ENCODE data around the gene ATP2B2. TPM values are rescaled to one million over a fixed set of nuclear protein-coding genes. Genes with fewer than 3 reads are reported as not detected.

Gene ATP2B2
- total and polyA plus RNA-seq, 8 donors: 0.11 to 0.75 (median 0.21) TPM

GRCh38 chr3:10534066-10534465, 28.7 kb upstream of the ATP2B2 start:
- H3K27me3 ChIP-seq: no peaks in the 10 kb centered on the region
- no peak overlapping the region for H3K4me3 ChIP-seq
- no peak for FAIRE-seq
- ATAC-seq: no peak
- H3K36me3 ChIP-seq: no peaks in the 10 kb centered on the region
- H3K27ac ChIP-seq: no peak overlapping the region
- 79 to 84% methylated on average over 4 of the region's 4 CpGs for WGBS, 2 donors
- no peaks in the 10 kb centered on the region for H3K4me1 ChIP-seq
- intact Hi-C loops (cut with DNase I): no loop called here
- DNase-seq: no peak
- no peaks in the 10 kb centered on the region for H3K9me3 ChIP-seq
- TF ChIP-seq CTCF (IDR thresholded peaks at IDR 0.05): no peak

- no peak overlapping the region for H3K4me3 ChIP-seq
- TF ChIP-seq CTCF (IDR thresholded peaks at IDR 0.05): no peak
- intact Hi-C loops (cut with DNase I): no loop called here
- H3K27ac ChIP-seq: no peak overlapping the region
- no peaks in the 10 kb centered on the region for H3K4me1 ChIP-seq
- ATAC-seq: no peak
- H3K27me3 ChIP-seq: no peaks in the 10 kb centered on the region
- no peak for FAIRE-seq
- DNase-seq: no peak
- no peaks in the 10 kb centered on the region for H3K9me3 ChIP-seq
- no peaks in the 10 kb centered on the region for H3K36me3 ChIP-seq
Observed at GRCh38 chr3:10533737-10534023, 28.3 kb upstream of the ATP2B2 start.

GRCh38 chr3:10532939-10533736, 27.8 kb upstream of the ATP2B2 start:
- no peak overlapping the region for H3K27ac ChIP-seq
- H3K4me3 ChIP-seq: no peak overlapping the region
- WGBS, 2 donors: 64 to 67% methylated on average over 7 of the region's 7 CpGs
- intact Hi-C loops (cut with DNase I): no loop called here
- DNase-seq (peak in 1 of 6 donors; percentile 20), FAIRE-seq (no peak), ATAC-seq (no peak)
- H3K27me3 ChIP-seq: no peaks in the 10 kb centered on the region
- no peaks in the 10 kb centered on the region for H3K4me1 ChIP-seq
- no peaks in the 10 kb centered on the region for H3K9me3 ChIP-seq
- TF ChIP-seq CTCF (IDR thresholded peaks at IDR 0.05): no peak
- H3K36me3 ChIP-seq: no peaks in the 10 kb centered on the region

GRCh38 chr3:10531031-10531430, 25.6 kb upstream of the ATP2B2 start:
- Histone ChIP-seq H3K27ac (no peak overlapping the region), H3K4me1 (no peaks in the 10 kb centered on the region), H3K36me3 (no peaks in the 10 kb centered on the region), H3K4me3 (no peak overlapping the region), H3K27me3 (no peaks in the 10 kb centered on the region), H3K9me3 (no peaks in the 10 kb centered on the region)
- WGBS, 2 donors: 52 to 55% methylated on average over 6 of the region's 6 CpGs
- intact Hi-C loops (cut with DNase I): no loop called here
- FAIRE-seq: no peak
- no peak for TF ChIP-seq CTCF (IDR thresholded peaks at IDR 0.05)
- no peak for ATAC-seq
- peak in 1 of 6 donors; percentile 44 for DNase-seq

- WGBS, 2 donors: 68 to 73% methylated on average over 13 of the region's 13 CpGs
- FAIRE-seq: no peak
- DNase-seq: no peak
Observed at GRCh38 chr3:10530241-10530640, 24.9 kb upstream of the ATP2B2 start.

More at GRCh38 chr3:10530241-10530640, 24.9 kb upstream of the ATP2B2 start:
- Histone ChIP-seq H3K27ac (no peak overlapping the region), H3K4me1 (no peaks in the 10 kb centered on the region), H3K36me3 (no peaks in the 10 kb centered on the region), H3K4me3 (no peak overlapping the region), H3K9me3 (no peaks in the 10 kb centered on the region), H3K27me3 (no peaks in the 10 kb centered on the region)
- intact Hi-C loops (cut with DNase I): no loop called here
- ATAC-seq: no peak
- no peak for TF ChIP-seq CTCF (IDR thresholded peaks at IDR 0.05)

All from pancreas (tissue), 10 donors.